Hepatocyte (in vitro differentiated cells): ENCODE measurements around the gene SPEG. TPM values are rescaled to one million over a fixed set of nuclear protein-coding genes. Genes with fewer than 3 reads are reported as not detected.

Source experiments
- DNase-seq: peaks from one replicate; pipeline ENCODE4 v3.0.0-alpha.2; 2016; ENCODE audit warnings: low spot score
- H2AFZ ChIP-seq: fragments of 200-600 bp; sonication (generic); 2 replicates; pipeline ENCODE4 v1.6.0; 2016; ENCODE audit warnings: antibody characterized with exemption, mild to moderate bottlenecking
- H3K27ac ChIP-seq: fragments of 200-600 bp; sonication (generic); 2 replicates; pipeline ENCODE4 v1.5.1; 2016; ENCODE audit warnings: mild to moderate bottlenecking
- H3K27me3 ChIP-seq: fragments of 200-600 bp; sonication (generic); 2 replicates; pipeline ENCODE4 v1.6.1; 2016
- H3K36me3 ChIP-seq: fragments of 200-600 bp; sonication (generic); replicated peaks from 2 replicates; pipeline ENCODE4 v1.5.1; 2016; ENCODE audit warnings: low read depth; ENCODE audit not compliant: insufficient read depth
- H3K4me1 ChIP-seq: fragments of 200-600 bp; sonication (generic); 2 replicates; pipeline ENCODE4 v1.5.1; 2016; ENCODE audit warnings: mild to moderate bottlenecking, moderate library complexity; ENCODE audit not compliant: insufficient read depth
- H3K4me2 ChIP-seq: fragments of 200-600 bp; sonication (generic); 2 replicates; pipeline ENCODE4 v1.6.0; 2016
- H3K4me3 ChIP-seq: fragments of 200-600 bp; sonication (generic); 2 replicates; pipeline ENCODE4 v1.5.1; 2016; ENCODE audit warnings: mild to moderate bottlenecking
- H3K79me2 ChIP-seq: fragments of 200-600 bp; sonication (generic); 2 replicates; pipeline ENCODE4 v1.6.0; 2017; ENCODE audit warnings: mild to moderate bottlenecking
- H3K9me2 ChIP-seq: fragments of 200-600 bp; sonication (generic); replicated peaks from 2 replicates; pipeline ENCODE4 v1.6.0; 2017; ENCODE audit warnings: mild to moderate bottlenecking; ENCODE audit not compliant: insufficient read depth
- H3K9me3 ChIP-seq: fragments of 200-600 bp; sonication (generic); 2 replicates; pipeline ENCODE4 v1.5.1; 2016; ENCODE audit warnings: low read depth, mild to moderate bottlenecking
- H4K20me1 ChIP-seq: fragments of 200-600 bp; sonication (generic); 2 replicates; pipeline ENCODE4 v1.6.0; 2016; ENCODE audit warnings: mild to moderate bottlenecking; ENCODE audit not compliant: insufficient read depth, poor library complexity, severe bottlenecking
- EZH2 ChIP-seq: fragments of 200-600 bp; sonication (generic); IDR thresholded peaks from 2 replicates; pipeline ENCODE4 v1.6.1; 2016; ENCODE audit warnings: antibody characterized with exemption, mild to moderate bottlenecking, borderline replicate concordance
- EZH2phosphoT487 ChIP-seq: fragments of 200-600 bp; sonication (generic); IDR thresholded peaks from one replicate; pipeline ENCODE4 v1.6.1; 2018; ENCODE audit warnings: antibody characterized with exemption, mild to moderate bottlenecking, low read depth, moderate library complexity; ENCODE audit not compliant: unreplicated experiment, severe bottlenecking
- WGBS: methylation state at CpG from one replicate; pipeline ENCODE4 v1.1.6; 2016; ENCODE audit warnings: low lambda C conversion rate; ENCODE audit errors: missing lambda C conversion rate; 5-methylcytosine and 5-hydroxymethylcytosine counted together
- polyA plus RNA-seq: library from polyadenylated mRNA; unstranded; fragments of >200 nt; fragmentation: Nextera tagmentation; extraction: Ambion mirVana; gene quantifications from 2 replicates; pipeline ENCODE4 v1.2.1, GENCODE V29; 2016
- total RNA-seq: library from RNA; depleted of rRNA; stranded (reverse); fragments of >200 nt; gene quantifications from 2 replicates; pipeline ENCODE4 v1.2.3, GENCODE V29; 2014
- TF ChIP-seq, protein P1 (sequence below): fragments of 200-600 bp; sonication (generic); IDR thresholded peaks from 2 replicates; pipeline ENCODE4 v1.5.1; 2016; ENCODE audit warnings: antibody characterized with exemption, mild to moderate bottlenecking; ENCODE audit not compliant: poor library complexity

The SPEG gene
- total and polyA plus RNA-seq, 2 experiments from 2014 or later = 21.6 to 40.0 TPM

- H3K27ac ChIP-seq = no peak overlapping the region
Observed at GRCh38 chr2:219484343-219485200, 49.9 kb downstream of the SPEG start.

DNA sequence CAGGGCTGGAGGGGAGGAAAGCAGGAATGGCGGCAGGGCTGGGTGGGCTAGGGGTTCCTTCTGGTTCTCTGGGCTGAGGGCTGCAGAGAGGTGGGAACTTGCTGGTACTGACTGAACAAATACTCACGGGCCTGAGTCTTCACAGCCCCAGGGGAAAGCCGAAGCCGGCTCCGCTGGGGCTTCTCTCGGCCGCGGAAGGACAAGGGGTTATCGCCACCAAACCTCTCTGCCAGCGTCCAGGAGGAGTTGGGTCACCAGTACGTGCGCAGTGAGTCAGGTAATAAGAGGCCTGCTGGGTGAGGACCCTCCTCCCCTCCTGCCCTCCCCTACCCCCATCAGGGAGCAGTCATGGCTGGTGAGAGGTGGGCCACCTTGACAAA lies 50.5 kb downstream of the SPEG start:
- Histone ChIP-seq H3K27me3 (peaks cover 44% of the 10 kb centered on the region), H4K20me1 (no peaks in the 10 kb centered on the region), H3K36me3 (no peaks in the 10 kb centered on the region), H3K27ac (no peak overlapping the region), H3K9me2 (no peaks in the 10 kb centered on the region), H3K9me3 (no peaks in the 10 kb centered on the region), H3K4me3 (no peak overlapping the region), H3K4me2 (peak overlapping the region; percentile 96), H2AFZ (no peak overlapping the region), H3K4me1 (peaks cover 11% of the 10 kb centered on the region), H3K79me2 (no peaks in the 10 kb centered on the region)
- no peak for TF ChIP-seq EZH2
- TF ChIP-seq, protein P1, sequence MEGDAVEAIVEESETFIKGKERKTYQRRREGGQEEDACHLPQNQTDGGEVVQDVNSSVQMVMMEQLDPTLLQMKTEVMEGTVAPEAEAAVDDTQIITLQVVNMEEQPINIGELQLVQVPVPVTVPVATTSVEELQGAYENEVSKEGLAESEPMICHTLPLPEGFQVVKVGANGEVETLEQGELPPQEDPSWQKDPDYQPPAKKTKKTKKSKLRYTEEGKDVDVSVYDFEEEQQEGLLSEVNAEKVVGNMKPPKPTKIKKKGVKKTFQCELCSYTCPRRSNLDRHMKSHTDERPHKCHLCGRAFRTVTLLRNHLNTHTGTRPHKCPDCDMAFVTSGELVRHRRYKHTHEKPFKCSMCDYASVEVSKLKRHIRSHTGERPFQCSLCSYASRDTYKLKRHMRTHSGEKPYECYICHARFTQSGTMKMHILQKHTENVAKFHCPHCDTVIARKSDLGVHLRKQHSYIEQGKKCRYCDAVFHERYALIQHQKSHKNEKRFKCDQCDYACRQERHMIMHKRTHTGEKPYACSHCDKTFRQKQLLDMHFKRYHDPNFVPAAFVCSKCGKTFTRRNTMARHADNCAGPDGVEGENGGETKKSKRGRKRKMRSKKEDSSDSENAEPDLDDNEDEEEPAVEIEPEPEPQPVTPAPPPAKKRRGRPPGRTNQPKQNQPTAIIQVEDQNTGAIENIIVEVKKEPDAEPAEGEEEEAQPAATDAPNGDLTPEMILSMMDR = no peak
- TF ChIP-seq EZH2phosphoT487 = no peak
- DNase-seq = no peak
- WGBS = 58% methylated on average over 4 of the region's 12 CpGs

More at GRCh38 chr2:219484343-219485200, 49.9 kb downstream of the SPEG start:
- peak overlapping the region; percentile 13 for H3K4me3 ChIP-seq
- H3K4me1 ChIP-seq = peaks cover 11% of the 10 kb centered on the region
- no peaks in the 10 kb centered on the region for H3K9me3 ChIP-seq
- TF ChIP-seq, protein P1 = no peak
- TF ChIP-seq EZH2phosphoT487 = peak; percentile 41
- peak; percentile 88 for TF ChIP-seq EZH2
- 5% methylated on average over 65 of the region's 89 CpGs for WGBS
- no peaks in the 10 kb centered on the region for H3K36me3 ChIP-seq
- H4K20me1 ChIP-seq = no peaks in the 10 kb centered on the region
- H3K9me2 ChIP-seq = no peaks in the 10 kb centered on the region
- peak; percentile 50 for DNase-seq
- H3K79me2 ChIP-seq = no peaks in the 10 kb centered on the region
- H3K4me2 ChIP-seq = peak overlapping the region; percentile 96
- H3K27me3 ChIP-seq = peaks cover 44% of the 10 kb centered on the region
- peak overlapping the region; percentile 45 for H2AFZ ChIP-seq

GRCh38 chr2:219486380-219486959 lies 51.8 kb downstream of the SPEG start:
- H3K27me3 ChIP-seq = peaks cover 44% of the 10 kb centered on the region
- no peak overlapping the region for H3K27ac ChIP-seq
- no peaks in the 10 kb centered on the region for H4K20me1 ChIP-seq

More at GRCh38 chr2:219486380-219486959, 51.8 kb downstream of the SPEG start:
- Histone ChIP-seq H2AFZ (no peak overlapping the region), H3K79me2 (no peaks in the 10 kb centered on the region), H3K4me3 (no peak overlapping the region), H3K9me2 (no peaks in the 10 kb centered on the region), H3K36me3 (no peaks in the 10 kb centered on the region), H3K9me3 (no peaks in the 10 kb centered on the region), H3K4me2 (no peak overlapping the region), H3K4me1 (peaks cover 11% of the 10 kb centered on the region)
- 38% methylated on average over 8 of the region's 8 CpGs for WGBS
- DNase-seq = no peak
- TF ChIP-seq, protein P1 = no peak
- TF ChIP-seq EZH2 (no peak), EZH2phosphoT487 (no peak)
